ENCODE data around the gene PDGFRB.

DNA sequence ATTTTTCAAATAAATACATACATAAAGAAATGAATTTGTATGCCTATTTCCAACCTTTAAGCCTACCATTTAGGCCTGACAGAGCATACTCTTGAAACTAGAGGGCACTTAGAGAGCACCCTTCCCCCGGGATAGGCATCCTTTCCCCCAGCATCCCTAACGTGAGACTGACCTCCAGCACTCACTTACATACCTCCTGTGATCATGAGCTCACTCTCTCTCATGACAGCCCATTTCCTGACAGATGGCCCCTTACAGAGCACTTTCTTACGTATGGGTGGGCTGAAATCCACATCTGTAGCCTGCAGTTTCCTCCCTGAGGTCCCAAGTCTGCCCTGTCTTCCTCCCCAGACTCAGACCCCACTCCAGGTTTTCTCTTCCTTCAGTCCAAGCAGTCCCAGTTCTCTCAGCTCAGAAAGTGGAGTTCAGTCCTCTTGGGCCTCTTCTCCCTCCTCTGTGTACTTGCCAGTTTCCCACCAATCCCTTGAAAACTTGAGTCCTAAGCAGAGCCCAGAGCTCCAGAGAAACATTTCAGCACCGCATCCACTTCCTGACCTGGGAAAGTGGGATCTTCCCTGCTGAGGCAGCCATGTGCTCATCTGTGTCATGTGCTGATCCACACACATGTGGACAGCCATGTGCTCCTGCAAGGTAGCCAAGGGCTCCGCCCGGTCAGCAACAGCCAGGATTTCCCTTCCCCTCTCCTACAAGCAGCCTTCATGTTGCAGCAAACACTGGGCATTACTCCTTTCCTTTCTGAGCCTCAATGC lies 8.8 kb upstream of the PDGFRB start:
- TF ChIP-seq, protein P1, sequence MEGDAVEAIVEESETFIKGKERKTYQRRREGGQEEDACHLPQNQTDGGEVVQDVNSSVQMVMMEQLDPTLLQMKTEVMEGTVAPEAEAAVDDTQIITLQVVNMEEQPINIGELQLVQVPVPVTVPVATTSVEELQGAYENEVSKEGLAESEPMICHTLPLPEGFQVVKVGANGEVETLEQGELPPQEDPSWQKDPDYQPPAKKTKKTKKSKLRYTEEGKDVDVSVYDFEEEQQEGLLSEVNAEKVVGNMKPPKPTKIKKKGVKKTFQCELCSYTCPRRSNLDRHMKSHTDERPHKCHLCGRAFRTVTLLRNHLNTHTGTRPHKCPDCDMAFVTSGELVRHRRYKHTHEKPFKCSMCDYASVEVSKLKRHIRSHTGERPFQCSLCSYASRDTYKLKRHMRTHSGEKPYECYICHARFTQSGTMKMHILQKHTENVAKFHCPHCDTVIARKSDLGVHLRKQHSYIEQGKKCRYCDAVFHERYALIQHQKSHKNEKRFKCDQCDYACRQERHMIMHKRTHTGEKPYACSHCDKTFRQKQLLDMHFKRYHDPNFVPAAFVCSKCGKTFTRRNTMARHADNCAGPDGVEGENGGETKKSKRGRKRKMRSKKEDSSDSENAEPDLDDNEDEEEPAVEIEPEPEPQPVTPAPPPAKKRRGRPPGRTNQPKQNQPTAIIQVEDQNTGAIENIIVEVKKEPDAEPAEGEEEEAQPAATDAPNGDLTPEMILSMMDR (IDR thresholded peaks at IDR 0.05 in 2 of 3, conservative IDR thresholded peaks at IDR 0.05 in 1 of 3; ENCODE audit: borderline replicate concordance in 1 of 3, insufficient read depth in 1 of 3, low read depth in 2 of 3, low read length in 2 of 3): no peak
- TF ChIP-seq RAD21 (IDR thresholded peaks at IDR 0.05; ENCODE audit: low read depth) (no peak), JUND (IDR thresholded peaks at IDR 0.05) (no peak), POLR2A (IDR thresholded peaks at IDR 0.05; ENCODE audit: borderline replicate concordance, extremely low read depth, insufficient read depth, insufficient read length) (no peak), POLR2AphosphoS5 (IDR thresholded peaks at IDR 0.05; ENCODE audit: low read depth, low read length) (no peak), ZNF274 (IDR thresholded peaks at IDR 0.05; ENCODE audit: low read depth, low read length) (no peak)

Data from HCT116 (cell line).